ENCODE data around the gene SPSB4.

Gene SPSB4

DNA sequence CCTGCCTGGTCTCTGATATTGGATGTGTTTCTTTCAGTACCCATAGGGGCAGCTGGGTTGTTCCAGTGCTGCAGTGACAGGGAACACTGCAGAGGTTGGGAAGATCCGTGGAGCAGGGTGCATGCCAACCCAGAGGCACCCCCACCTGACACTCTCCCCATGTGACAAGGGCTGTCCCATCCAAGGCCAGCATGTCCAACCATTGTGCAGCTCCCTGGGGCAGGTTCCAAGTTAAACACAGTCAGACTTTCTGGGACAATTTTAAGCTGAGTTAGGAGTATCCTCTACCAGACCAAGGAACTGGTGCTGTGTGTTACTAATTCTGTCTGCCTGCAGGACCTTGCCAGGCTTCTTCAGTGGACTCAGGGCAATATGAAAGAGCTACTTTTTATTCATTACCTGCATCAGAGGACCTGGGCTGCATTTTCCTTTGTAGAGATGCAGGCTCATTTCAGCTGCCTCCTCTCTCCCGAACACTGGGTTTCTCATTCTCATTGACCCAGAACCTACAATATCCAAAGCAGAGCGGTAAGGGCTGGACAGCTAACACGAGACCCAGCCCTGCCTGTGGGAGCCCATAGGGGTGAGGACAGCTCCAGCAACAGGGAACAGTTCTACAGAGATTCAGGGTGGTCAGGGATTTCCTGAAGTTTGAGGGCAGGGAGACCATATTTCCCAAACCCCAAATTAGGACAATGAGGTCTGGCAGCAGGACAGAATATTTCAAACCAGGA lies 72.7 kb downstream of the SPSB4 start:
- DNase-seq: no peak

DNA sequence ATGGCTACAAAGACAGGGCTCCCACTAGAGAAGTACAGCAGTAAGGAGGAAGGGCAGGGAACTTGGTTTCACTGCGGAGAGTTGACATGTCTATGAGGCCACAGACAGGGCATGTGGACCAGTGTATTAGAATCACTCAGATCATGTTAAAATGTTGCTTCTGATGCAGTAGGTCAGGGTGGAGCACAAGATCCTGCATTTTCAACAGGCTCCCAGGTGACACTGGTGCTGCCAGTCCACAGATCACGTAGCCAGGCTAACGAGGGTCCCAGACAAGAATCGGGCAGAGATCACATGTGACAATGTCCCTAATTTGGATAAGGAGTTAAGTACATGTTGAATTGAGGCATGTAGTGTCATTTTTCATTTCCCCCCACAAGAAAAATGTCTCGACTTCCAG lies 73.6 kb downstream of the SPSB4 start:
- no peak for DNase-seq

DNA sequence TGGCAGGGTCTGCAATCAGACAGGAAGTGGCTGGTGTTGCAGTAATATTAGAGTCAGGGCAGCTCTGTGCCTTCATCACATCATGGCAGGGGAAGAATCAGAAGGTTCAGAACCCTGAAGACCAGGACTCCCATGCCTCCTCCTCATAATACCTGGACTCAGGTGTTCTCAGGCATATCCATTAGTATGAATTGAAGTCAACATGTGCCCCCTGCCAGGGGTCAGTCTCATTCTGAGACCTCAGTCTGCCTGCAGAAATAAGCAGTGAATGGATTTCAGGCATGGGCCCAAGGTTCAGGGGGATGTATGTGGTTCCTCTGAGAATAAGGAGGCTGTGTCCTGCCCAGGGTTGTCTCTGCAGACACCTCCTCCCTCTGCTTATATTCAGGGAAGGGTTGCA lies 74.2 kb downstream of the SPSB4 start:
- no peak for DNase-seq

DNA sequence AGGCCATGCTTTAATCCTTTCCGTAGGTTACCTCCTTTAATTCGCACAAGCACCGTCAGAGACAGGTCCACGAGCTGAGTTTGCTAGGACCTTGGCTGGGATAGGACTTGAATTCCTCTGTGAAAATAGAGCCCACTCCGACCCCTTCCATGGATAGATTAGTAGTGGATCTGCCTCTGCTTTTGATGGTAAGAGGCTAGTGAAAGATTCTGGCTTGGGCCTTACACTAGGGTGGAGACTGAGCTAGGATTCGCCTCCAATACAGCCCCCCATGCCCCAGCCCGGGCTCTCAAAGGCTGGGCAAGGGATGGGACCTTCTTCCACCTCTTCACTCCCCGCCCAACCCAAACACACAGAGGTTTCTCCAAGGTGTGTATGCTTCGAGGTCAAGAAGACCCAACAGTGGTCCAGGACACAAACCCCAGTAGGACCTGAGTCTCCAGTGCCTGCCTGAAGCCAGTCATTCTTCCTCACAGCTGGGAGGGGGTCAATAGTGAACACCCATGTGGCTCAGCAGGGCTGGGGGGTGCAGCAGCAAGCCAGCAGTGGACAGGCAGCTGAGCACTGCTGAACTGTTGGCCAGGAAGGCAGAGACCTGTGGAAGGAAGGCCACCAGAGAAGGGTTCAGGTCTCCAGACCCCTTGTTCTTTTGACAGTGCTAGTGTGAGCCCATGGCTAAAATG lies 75.7 kb downstream of the SPSB4 start:
- DNase-seq: no peak

DNA sequence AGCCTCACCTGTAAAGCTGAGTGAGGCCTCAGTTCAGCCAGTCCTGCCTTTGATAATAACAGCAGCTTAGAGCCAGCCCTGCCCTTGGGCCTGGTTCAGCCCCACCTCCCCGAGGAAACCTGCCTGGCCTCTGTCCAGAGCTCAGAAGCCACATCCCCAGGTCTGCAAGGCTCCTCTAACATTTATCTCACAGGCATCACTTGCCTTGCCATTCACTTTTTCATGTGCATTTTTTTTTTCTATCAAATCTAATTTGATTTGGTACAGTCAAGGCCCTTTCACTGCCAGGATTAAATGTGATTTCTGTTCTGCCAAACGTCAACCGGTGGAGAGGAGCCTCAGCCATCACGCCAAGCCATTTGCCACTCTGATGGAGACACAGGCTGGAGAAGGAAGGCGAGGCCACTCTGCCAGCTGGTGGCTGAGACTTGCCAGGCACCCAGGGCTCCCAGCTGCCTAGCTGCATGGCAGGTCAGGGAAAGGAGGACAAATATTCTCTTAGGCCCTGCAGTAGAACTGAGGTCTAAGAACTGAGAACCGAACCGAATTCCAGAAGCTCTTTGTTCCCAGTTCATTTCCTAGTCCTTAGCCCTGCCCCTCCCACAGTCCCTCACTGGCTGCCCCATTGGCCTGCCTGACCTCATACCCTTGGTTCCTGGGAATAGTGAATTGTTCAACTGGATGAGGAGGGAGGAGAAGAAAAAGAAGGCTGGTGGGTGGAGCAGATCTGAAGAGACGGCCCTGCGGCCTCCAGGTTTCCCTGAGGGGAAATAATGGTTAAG lies 76.4 kb downstream of the SPSB4 start:
- DNase-seq: no peak

DNA sequence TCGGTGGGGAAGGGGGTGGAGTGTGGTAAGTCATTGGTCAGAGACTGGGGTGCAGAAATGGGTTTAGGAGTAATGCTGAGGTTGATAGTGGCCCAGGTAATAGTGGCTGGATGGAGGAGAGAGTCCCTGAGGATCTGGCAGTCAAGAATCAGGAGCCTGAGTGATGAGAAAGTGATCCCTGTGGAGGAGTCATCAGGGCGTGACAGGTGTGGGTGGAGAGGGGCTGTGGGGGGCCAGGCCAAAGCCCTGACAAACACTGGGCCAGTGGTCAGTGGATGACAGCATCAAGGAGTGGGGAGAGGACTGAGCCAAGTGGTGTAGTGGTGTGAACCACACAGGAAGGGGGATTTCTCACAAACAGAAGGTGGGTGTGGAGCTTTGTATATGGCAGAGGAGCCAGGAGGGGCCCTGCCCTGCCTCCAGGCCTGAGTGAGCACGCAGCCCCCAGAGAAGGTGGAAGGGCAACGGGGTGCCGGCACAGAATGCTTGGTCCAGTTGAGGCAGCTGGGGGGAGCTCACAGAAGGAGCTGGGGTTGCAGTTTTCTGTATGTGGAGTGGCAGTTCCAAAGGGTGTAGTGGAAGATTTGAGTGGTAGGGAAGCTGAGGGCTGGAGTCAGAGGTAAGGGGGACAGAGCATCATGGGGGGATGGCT lies 77.1 kb downstream of the SPSB4 start:
- no peak for DNase-seq

DNA sequence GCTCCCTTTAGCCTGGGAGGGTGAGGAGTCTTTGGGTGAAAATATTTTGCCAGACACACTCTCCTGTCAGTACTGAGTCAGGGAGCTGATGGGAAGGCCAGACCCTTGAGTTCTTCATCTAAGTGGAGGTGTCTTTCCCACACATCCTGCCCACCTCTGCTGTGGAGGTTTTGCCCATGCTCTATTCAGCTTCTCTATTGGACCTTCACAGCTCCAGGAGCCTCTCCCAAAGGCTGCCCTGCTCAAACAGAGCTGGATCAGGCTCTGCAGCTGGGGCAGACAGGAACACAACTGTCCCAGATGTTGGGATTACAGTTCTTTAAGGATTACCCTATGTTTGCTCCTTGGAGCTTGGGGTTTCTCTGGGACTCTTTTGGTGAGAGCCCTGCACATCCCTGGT lies 77.9 kb downstream of the SPSB4 start:
- no peak for DNase-seq

DNA sequence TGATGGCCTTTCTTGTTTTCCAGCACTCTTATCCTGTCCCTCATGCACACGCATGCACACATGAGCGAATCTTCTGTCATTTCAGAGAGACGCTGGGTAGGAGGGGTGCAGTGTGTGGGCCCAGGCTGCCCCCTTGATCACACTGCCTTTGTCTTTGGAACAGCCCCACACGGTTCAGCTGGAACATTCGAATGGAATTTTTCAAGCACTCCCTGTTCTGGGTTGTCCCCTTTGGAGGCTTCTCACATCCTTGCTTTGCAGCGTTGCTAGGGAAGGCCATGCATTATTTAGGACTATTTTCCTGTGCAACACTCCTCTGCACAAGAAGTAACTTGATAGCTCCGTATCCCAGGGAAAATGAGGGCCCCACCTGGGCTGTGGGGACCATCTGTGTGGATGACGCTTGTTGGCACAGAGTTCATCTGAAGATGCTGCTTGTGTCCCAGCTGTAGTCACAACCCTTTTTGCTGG lies 78.4 kb downstream of the SPSB4 start:
- DNase-seq: no peak

DNA sequence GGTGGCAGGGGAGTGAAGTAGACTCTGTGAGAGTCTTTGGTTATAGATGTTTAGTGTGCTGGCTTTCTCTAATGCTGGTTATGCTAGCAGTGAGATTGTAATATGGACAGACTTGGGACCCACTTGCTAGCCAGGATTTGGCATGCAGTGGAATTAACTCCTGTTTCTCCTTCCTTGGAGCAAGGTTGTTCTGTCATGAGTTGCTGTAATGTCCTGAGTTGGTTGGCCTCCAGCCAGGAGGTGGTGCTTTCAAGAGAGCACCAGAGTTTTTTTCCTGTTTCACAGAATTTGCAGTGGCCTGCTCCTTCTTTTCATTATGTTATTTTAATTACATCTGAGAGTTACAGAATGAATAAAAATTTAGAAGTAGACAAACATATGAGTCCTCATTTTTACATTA lies 92.4 kb downstream of the SPSB4 start:
- DNase-seq: no peak

DNA sequence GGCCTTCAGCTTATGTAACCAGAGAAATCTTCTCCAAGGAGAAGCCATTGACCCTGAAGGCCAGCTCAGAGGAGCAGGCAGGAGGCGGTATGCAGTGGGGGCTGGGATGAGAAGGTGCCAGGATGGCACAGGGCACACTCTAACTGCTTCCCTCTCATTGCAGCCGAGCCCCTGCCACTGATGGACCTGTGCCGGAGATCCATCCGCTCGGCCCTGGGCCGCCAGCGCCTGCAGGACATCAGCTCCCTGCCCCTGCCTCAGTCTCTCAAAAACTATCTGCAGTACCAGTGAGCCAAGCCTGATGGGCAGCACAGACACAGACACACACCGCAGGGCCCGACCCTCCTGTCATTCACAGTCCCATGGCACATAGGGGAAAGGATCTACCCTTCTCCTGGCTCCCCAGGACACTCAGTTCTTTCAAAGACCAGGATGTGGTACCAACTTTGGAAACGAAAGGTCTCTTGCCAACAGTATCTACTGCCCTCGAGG lies 95.9 kb downstream of the SPSB4 start:
- DNase-seq: no peak

DNA sequence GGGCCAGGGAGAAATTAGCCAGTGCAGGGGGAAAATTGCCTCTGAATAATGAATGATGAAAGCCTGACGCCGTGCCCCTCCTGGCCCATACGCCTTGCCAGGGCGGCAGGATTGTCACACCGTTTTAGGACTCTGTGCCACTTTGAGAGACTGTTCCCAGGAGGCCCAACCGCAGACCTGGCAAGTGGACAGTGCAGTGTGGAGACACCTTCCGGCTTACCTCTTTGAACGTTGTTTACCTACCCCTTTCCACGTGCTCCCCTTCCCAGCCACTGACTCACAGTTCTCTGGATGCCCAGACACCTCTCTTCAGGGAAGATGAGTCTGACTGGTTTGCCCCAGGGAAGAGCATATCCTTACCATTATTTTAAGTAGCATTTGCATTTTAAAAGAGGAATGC lies 96.5 kb downstream of the SPSB4 start:
- DNase-seq: no peak

DNA sequence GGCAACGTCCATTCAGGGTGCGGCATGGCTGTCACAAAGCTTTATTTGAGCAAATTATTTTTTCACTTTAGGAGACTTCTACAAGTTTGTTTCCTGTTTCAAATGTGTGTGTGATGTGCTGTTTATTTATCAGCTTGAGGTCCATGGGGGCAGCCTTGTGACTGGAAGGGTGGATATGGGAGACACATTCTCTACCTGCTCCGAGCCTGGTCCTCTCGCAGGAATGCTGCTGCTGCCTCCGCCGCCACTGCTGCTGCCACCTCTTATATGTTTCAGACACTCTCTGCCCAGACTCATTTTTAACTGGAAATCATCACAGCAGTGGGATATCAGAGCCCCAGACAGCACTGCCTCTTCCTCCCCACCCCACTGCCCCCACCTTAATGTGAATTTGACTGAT lies 97.0 kb downstream of the SPSB4 start:
- no peak for DNase-seq

DNA sequence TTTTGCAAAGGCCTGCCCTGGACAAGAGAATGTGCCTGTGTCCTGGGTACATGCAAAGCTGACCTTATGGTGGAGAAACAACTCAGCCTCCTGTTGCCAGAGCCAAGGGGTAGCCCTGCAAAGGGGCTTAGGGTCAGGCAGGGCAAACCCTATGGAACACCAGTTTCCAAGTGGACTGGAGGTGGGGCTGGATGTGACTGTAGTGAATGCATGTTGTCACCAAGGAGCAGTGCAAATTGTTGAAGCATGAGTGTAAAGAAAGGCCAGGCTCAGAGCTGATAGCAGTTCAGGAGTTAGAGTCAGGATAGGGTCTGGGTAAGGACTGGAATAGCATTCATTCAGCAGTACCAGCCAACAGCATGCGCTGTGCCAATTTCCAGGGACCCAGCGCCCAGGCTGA lies 97.6 kb downstream of the SPSB4 start:
- DNase-seq: no peak

DNA sequence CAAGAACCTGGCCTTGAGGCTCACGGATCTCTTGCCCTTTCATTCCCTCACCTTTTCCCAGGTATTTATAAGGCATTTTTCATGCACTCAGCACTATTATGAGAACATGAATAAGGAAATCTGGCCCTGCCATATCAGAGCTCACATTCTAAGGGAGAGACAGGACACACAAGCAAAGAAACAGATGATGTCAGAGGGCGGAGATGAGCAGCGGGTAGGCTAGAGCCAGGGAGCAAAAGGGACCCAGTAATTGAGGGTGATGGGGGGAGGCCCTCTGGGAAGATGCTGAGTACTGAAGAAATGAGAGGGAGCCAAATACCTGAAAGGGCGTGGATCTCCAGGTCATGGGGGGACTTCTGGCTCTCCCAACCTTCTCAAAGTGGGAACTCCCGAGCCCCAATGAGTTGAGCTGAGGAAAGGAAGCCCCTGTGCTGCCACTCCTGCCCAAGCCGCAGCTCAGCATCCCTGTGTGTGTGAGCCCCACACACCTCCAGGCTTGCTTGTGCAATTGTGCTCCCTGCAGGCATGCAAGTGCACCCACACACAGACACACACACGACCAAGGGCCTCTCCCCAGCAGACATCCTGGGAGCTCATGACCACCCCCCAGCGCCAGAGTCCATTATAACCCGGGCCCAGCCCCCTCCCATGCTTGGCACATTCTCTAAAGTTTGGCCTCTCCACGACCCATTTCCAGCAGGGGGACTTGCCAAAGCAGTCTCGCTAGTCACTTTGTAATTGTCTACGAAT lies 99.1 kb downstream of the SPSB4 start:
- no peak for DNase-seq

DNA sequence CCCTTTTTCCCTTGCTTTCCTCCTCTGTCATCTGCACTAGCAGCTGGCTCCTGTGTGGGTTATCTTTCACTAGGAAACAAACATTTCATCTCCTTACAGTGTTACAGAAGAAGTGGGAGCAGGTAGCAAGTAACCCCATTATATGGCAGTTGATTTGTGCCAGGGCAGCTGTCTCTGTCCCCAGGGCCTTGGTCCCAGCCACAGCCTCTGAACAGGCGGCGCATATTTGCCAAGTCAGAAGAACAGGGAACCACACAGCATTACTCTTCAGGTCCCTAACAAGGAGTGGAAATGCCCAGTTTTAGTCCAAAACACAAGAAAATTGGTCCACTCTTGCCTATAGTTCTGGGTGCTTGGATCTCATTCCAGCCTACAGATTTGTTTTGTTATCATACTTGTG lies 99.8 kb downstream of the SPSB4 start:
- DNase-seq: no peak

DNA sequence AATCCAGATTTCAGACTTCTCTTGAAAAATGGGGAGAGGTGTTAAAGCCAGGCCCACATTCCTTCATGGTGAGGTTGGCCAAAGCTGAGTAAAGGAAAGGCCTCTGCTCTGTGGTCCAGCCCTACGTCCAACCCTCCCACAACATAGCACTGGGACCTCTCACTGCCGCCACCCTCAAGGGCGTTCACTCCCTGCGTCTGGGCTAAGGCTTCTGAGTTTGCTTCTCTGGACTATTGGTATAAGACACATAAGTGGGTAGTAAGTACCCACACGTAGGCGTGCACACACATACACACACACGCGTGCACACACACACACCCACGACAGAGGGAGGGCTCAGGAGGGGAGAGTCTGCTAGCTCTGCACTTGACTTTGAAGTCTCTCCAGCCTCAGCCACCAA lies 100.3 kb downstream of the SPSB4 start:
- no peak for DNase-seq

DNA sequence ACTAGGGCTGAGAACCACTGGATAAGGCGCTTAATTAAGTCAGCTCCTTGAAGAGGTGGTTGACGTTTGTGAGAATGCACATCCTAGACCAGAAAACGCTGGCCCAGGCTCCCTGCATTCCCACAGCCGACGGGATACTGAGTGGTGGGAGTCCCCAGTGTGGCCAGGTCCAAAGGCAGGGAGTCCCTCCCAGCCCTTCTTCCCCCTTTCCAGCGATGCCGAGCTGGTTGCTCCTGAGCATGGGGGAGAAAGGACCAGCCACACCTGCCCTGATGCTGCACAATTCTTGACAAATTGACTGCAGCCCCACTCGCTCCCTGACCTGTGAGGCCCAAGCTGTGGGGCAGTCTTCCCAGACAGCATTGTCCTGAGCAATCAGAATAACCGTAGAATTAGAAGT lies 101.0 kb downstream of the SPSB4 start:
- no peak for DNase-seq

DNA sequence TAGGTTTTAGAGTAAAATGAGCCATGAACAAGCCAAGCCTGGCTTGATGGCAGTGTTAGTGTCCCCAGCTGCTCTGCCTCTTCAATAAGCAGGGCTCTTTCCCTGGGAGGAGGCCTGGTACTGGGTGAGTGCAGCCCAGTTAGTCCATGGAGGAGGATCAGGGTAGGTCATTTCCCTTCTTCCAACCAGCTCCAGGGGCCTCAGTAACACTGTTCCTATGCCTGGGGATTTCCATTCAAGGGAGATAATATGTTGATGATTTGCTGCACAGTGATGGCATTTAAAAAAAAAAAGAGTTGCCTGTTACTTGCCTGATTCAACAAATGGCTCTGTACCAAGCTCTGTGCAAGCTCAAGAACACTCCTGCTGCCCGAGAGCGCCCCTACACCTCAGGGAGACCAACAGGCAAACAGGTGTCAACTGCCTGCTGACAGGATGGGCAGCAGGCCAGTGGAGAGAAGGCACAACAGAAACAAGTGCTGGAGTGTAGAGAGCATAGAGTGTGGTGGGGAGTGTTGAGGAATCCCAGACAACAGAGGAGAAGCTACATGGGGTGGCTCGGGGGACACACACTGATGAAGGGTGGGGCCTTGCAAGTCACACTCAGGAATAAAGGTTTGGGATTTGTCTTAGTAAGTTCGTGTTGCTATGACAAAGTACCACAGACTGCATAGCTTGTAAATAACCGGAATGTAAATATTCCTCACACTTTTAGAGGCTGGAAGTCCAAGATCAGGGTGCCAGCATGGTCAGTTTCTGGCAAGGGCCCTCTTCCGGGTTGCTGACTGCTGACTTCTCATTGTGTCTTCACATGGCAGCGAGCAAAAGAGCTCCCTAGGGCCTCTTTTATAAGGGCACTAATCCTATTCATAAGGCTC lies 101.9 kb downstream of the SPSB4 start:
- DNase-seq: no peak

DNA sequence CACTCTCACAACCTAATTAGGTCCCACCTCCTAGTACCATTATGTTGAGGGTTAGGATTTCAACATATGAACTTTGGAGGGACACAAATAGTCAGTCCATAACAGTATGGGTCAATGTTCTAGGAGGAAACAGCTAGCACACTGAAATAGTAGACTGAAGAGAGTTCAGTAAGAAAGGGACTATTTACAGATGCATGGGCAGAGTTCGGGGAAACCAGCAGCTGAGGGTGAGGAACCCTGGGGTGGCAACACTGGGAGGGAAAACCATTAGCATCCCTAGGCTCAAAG lies 102.5 kb downstream of the SPSB4 start:
- no peak for DNase-seq

DNA sequence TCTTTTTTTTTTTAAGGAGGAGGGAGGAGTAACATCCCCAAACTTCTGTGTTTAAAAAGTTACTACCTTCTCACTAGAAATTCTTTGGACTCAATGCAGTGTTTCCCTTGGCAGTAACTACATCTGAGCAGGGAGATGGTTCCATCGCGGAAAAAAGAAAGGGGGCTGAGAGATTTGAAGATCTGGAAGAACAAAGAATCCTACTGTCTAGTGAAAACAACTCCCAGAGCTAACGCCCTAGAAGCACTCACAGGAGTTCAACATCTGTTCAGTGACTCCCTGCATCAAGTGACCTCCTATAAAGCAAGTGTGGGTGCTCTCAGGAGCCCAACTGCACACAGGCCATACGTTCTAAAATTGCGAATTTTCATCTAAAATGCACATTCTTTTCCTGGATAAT lies 113.7 kb downstream of the SPSB4 start:
- DNase-seq: no peak

DNA sequence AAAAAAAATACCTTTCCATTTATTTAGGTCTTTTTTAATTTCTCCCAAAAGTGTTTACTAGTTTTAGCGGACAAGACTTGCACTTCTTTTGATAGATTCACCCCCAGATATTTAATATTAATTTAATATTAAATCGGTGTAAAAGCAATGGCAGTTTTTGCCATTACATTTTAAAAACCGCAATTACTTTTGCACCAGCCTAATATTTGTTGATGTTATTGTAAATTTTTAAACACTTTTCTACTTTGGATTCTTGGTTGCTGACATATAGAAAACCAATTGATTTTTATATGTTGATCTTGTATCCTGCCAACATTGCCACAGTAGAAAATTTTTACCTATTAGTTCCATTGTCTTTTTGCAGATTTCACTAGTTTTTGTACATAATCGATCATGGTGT lies 116.5 kb downstream of the SPSB4 start:
- DNase-seq: no peak
